Ascending aorta (tissue), 2 donors: ENCODE measurements around the gene ABCA4. TPM values are rescaled to one million over a fixed set of nuclear protein-coding genes. Genes with fewer than 3 reads are reported as not detected.

ENCODE experiments used
- DNase-seq, 2 donors: peaks; one replicate each; pipeline ENCODE4 v3.0.0-alpha.2; 2019; ENCODE audit warnings: low spot score in 2 of 2
- H3K27ac ChIP-seq, 2 donors: fragments of 200-600 bp; sonication (generic); one replicate each; pipeline ENCODE4 v1.5.1; 2016 to 2017; ENCODE audit warnings: mild to moderate bottlenecking in 1 of 2
- H3K27me3 ChIP-seq: fragments of 200-600 bp; sonication (generic); one replicate; pipeline ENCODE4 v1.5.1; 2017
- H3K36me3 ChIP-seq, 2 donors: fragments of 200-600 bp; sonication (generic); one replicate each; pipeline ENCODE4 v1.5.1; 2016
- H3K4me1 ChIP-seq, 2 donors: fragments of 200-600 bp; sonication (generic); one replicate each; pipeline ENCODE4 v1.5.1; 2016 to 2017; ENCODE audit warnings: mild to moderate bottlenecking in 1 of 2
- H3K4me3 ChIP-seq, 2 donors: fragments of 200-600 bp; sonication (generic); one replicate each; pipeline ENCODE4 v1.5.1; 2016 to 2017; ENCODE audit warnings: mild to moderate bottlenecking in 1 of 2
- H3K9me3 ChIP-seq, 2 donors: fragments of 200-600 bp; sonication (generic); one replicate each; pipeline ENCODE4 v1.5.1; 2016
- CTCF ChIP-seq, 3 experiments: fragments of 200-600 bp in 2 of 3; fragments of 450-650 bp in 1 of 3; sonication (generic) in 2 of 3; IDR thresholded peaks; one replicate each; pipeline ENCODE4 v1.5.1; 2016 to 2019; ENCODE audit warnings: antibody characterized with exemption in 3 of 3, mild to moderate bottlenecking in 1 of 3, moderate library complexity in 1 of 3
- intact Hi-C: fragments of 100-400 bp; cut with DNase I; formaldehyde crosslinking; loops from one replicate; pipeline ENCODE4 v1.15.1; 2023
- total RNA-seq: library from RNA; depleted of rRNA; stranded (reverse); fragments of >200 nt; gene quantifications from one replicate; pipeline ENCODE4 v1.1.0, GENCODE V29; 2016

The ABCA4 gene
- total RNA-seq, 1 donor from 2014 or later = not detected

GRCh38 chr1:93964096-93964776 is 156.7 kb downstream of the ABCA4 start:
- peak overlapping the region in 1 of 2 donors; percentile 22 for H3K27ac ChIP-seq
- H3K9me3 ChIP-seq = no peaks in the 10 kb centered on the region
- intact Hi-C loops = no loop called here
- no peaks in the 10 kb centered on the region for H3K4me1 ChIP-seq
- H3K4me3 ChIP-seq = no peak overlapping the region
- no peak for TF ChIP-seq CTCF (IDR thresholded peaks at IDR 0.05)
- no peaks in the 10 kb centered on the region for H3K27me3 ChIP-seq
- no peak for DNase-seq
- no peaks in the 10 kb centered on the region for H3K36me3 ChIP-seq

- H3K27ac ChIP-seq = peak overlapping the region in 1 of 2 donors; percentile 22
- TF ChIP-seq CTCF (IDR thresholded peaks at IDR 0.05) = no peak
Measured at GRCh38 chr1:93963585-93963984, 157.4 kb downstream of the ABCA4 start.

GRCh38 chr1:93961906-93962305 is 159.0 kb downstream of the ABCA4 start:
- no peaks in the 10 kb centered on the region for H3K36me3 ChIP-seq
- no peak overlapping the region for H3K4me3 ChIP-seq
- TF ChIP-seq CTCF (IDR thresholded peaks at IDR 0.05) = no peak
- no peaks in the 10 kb centered on the region for H3K9me3 ChIP-seq
- H3K27ac ChIP-seq = no peak overlapping the region
- H3K27me3 ChIP-seq = no peaks in the 10 kb centered on the region
- DNase-seq = no peak
- intact Hi-C loops = no loop called here
- no peaks in the 10 kb centered on the region for H3K4me1 ChIP-seq

More at GRCh38 chr1:93963585-93963984, 157.4 kb downstream of the ABCA4 start:
- no peaks in the 10 kb centered on the region for H3K27me3 ChIP-seq
- H3K4me1 ChIP-seq = no peaks in the 10 kb centered on the region
- no peaks in the 10 kb centered on the region for H3K9me3 ChIP-seq
- no peak overlapping the region for H3K4me3 ChIP-seq
- DNase-seq = no peak
- H3K36me3 ChIP-seq = no peaks in the 10 kb centered on the region
- intact Hi-C loops = no loop called here

- DNase-seq = no peak
- intact Hi-C loops = no loop called here
- H3K4me1 ChIP-seq = no peaks in the 10 kb centered on the region
- H3K9me3 ChIP-seq = peaks cover 0 to 4% of the 10 kb centered on the region in 2 donors
- H3K27me3 ChIP-seq = no peaks in the 10 kb centered on the region
- H3K4me3 ChIP-seq = no peak overlapping the region
- H3K27ac ChIP-seq = no peak overlapping the region
- no peaks in the 10 kb centered on the region for H3K36me3 ChIP-seq
- TF ChIP-seq CTCF (IDR thresholded peaks at IDR 0.05) = no peak
Measured at GRCh38 chr1:93961443-93961842, 159.5 kb downstream of the ABCA4 start.

GRCh38 chr1:93960641-93961147 is 160.3 kb downstream of the ABCA4 start:
- H3K27ac ChIP-seq = no peak overlapping the region
- no peaks in the 10 kb centered on the region for H3K4me1 ChIP-seq
- no peak for DNase-seq

More at GRCh38 chr1:93960641-93961147, 160.3 kb downstream of the ABCA4 start:
- H3K27me3 ChIP-seq = no peaks in the 10 kb centered on the region
- no peaks in the 10 kb centered on the region for H3K36me3 ChIP-seq
- no peak overlapping the region for H3K4me3 ChIP-seq
- H3K9me3 ChIP-seq = peaks cover 0 to 11% of the 10 kb centered on the region in 2 donors
- intact Hi-C loops = no loop called here
- TF ChIP-seq CTCF (IDR thresholded peaks at IDR 0.05) = no peak
